ENCODE measurements around the gene PDK1. TPM values are rescaled to one million over a fixed set of nuclear protein-coding genes. Genes with fewer than 3 reads are reported as not detected.
A peak's percentile ranks its signal among the peaks of the same experiment; 100 is the strongest.
"Not testable (repeated sequence)": the region's sequence is repeated elsewhere in the genome, so short reads cannot be mapped to it uniquely, and the experiment has no call there.

The PDK1 gene
- 23.3 TPM for polyA plus RNA-seq (2012; ENCODE audit: insufficient read depth, insufficient read length)

- peak within 1 kb of the TSS; percentile 80 for H3K4me3 ChIP-seq (ENCODE audit: low read length)
- DNase-seq (ENCODE audit: low read depth, low spot score), result peak; percentile 84
These were observed at the start of gene PDK1 for GRCh38 chr2:172555522-172556283. Gene PDK1, plus strand, starts transcription at chr2:172556090. Its CDS starts 61 bp downstream, at chr2:172556151.

DNA sequence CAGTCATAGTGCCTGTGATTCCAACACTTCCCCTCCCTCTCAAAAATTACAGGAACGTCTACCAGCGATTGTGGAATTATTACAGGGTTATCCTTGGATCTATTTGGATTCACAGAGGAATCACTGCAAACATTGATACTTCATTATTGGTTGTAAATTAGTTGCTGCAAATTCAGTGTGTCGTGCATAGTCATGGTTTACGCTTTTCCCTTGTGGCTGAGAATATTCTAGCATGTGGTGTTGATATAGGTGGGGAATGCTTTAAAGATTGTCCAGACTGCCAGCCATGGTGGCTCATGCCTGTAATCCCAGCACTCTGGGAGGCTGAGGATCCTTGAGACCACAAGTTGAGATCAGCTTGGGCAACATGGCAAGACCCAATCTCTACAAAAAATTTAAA is 48.7 kb upstream of the PDK1 start:
- no peak for DNase-seq (ENCODE audit: low read depth, low spot score)
- no peak overlapping the region for H3K4me3 ChIP-seq (ENCODE audit: low read length)

- DNase-seq (ENCODE audit: low read depth, low spot score), result no peak
These were observed 45.8 kb upstream of the PDK1 start for GRCh38 chr2:172510088-172510487.

GRCh38 chr2:172510548-172510947 is 45.3 kb upstream of the PDK1 start:
- no peak for DNase-seq (ENCODE audit: low read depth, low spot score)
- no peak overlapping the region for H3K4me3 ChIP-seq (ENCODE audit: low read length)

More at GRCh38 chr2:172510088-172510487, 45.8 kb upstream of the PDK1 start:
- no peak overlapping the region for H3K4me3 ChIP-seq (ENCODE audit: low read length)

GRCh38 chr2:172512810-172513523 is 42.9 kb upstream of the PDK1 start:
- DNase-seq (ENCODE audit: low read depth, low spot score), result no peak
- H3K4me3 ChIP-seq (ENCODE audit: low read length), result no peak overlapping the region

- DNase-seq (ENCODE audit: low read depth, low spot score), result no peak
- H3K4me3 ChIP-seq (ENCODE audit: low read length), result no peak overlapping the region
These were observed 42.4 kb upstream of the PDK1 start for GRCh38 chr2:172513524-172513900.

GRCh38 chr2:172513935-172514586 is 41.8 kb upstream of the PDK1 start:
- DNase-seq (ENCODE audit: low read depth, low spot score), result no peak
- H3K4me3 ChIP-seq (ENCODE audit: low read length), result no peak overlapping the region

GRCh38 chr2:172516299-172516698 is 39.6 kb upstream of the PDK1 start:
- H3K4me3 ChIP-seq (ENCODE audit: low read length), result no peak overlapping the region
- no peak for DNase-seq (ENCODE audit: low read depth, low spot score)

DNA sequence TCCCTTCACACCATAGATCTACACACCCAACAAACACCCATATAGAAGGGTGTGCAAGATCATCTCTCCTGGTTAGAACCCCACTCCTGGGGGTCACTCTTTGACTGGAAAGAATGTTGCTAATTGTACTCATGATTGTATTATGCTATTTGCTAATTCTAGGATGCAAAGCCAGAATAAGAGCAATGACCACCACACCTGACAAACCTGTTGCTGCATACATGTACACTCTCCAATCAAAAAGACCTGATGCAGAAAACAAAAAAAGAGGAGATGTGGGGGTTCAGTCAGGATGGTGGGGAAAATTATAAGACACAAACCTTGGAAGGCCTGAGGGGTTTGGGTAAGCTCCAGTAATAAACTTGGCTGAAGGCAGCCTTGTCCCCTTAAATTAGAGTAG is 36.9 kb upstream of the PDK1 start:
- no peak for DNase-seq (ENCODE audit: low read depth, low spot score)
- H3K4me3 ChIP-seq (ENCODE audit: low read length), result no peak overlapping the region

DNA sequence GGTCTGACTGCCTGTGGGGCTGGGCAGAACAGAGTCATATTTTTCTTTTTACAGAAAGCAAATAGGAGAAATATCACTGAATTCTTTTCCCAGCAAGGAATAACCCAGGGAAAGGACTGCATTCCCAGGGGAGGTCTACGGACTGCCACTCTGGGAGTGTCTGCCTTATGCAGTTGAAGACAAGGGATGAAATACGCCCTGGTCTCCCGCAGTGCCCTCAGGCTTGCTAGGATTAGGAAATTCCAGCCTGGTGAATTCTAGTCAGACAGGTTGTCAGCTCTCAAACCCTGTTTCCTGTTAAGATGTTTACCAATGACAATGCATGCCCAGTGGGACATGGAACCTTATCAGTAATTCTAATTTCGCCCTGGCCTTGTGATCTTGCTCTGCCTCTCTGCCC is 30.3 kb upstream of the PDK1 start:
- no peak for DNase-seq (ENCODE audit: low read depth, low spot score)

DNA sequence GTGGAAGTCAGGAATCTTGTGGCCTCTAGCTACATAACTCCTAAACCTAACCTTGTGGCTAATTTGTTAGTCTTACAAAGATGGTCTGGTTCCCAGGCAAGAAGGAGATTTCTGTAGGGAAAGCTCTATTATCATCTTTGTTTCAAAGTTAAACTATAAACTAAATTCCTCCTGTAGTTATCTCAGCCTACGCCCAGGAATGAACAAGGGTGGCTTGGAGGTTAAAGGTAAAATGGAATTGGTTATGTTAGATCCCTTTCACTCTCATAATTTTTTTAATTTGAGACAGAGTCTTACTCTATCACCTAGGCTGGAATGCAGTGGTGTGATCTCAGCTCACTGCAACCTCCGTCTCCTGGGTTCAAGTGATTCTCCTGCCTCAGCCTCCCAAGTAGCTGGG is 24.6 kb upstream of the PDK1 start:
- no peak for DNase-seq (ENCODE audit: low read depth, low spot score)
- no peak overlapping the region for H3K4me3 ChIP-seq (ENCODE audit: low read length)

More for the DNA sequence above, 30.3 kb upstream of the PDK1 start:
- no peak overlapping the region for H3K4me3 ChIP-seq (ENCODE audit: low read length)

DNA sequence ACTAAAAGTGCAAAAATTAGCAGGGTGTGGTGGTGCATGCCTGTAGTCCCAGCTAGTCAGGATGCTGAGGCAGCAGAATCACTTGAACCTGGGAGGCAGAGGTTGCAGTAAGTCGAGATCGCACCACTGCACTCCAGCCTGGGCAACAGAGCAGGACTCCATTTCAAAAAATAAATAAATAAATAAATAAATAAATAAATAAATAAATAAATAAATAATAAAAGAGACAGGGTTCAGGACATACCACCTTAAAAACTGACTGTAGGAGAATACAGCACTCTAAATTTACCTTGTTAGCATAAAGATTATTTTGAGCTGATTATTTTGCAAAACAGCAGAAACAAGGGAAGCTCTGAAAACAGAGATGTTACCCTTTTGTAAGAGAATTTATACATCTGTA is 23.4 kb upstream of the PDK1 start:
- DNase-seq (ENCODE audit: low read depth, low spot score); H3K4me3 ChIP-seq (ENCODE audit: low read length): not testable (repeated sequence)

- no peak for DNase-seq (ENCODE audit: low read depth, low spot score)
- no peak overlapping the region for H3K4me3 ChIP-seq (ENCODE audit: low read length)
These were observed 22.2 kb upstream of the PDK1 start for GRCh38 chr2:172533687-172534086.

DNA sequence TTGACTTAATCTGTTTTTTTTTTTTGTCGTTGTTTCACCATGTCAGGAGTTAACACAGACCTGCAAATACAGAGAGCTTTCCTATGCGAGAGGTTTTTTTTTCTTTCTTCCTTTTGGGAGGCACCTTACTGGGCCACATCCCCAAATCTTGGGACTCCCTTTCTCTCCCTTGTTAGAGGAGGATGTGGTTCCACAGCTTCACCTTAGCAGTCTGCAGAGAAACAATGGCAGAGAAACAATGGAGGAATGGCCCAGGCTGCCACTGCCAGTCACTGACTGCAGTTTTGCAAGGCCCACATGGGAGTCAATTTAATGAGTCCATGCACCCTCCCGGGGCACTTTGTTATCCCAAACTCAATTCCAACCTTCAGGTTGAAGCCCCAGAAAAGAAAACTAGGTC is 20.8 kb upstream of the PDK1 start:
- no peak overlapping the region for H3K4me3 ChIP-seq (ENCODE audit: low read length)
- DNase-seq (ENCODE audit: low read depth, low spot score), result no peak

DNA sequence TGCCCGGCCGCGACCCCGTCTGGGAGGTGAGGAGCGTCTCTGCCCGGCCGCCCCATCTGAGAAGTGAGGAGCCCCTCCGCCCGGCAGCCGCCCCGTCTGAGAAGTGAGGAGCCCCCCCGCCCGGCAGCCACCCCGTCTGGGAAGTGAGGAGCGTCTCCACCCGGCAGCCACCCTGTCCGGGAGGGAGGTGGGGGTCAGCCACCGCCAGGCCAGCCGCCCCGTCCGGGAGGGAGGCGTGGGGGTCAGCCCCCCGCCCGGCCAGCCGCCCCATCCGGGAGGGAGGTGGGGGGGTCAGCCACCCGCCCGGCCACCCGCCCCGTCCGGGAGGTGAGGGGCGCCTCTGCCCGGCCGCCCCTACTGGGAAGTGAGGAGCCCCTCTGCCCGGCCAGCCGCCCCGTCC is 18.0 kb upstream of the PDK1 start:
- not testable (repeated sequence) for H3K4me3 ChIP-seq (ENCODE audit: low read length); DNase-seq (ENCODE audit: low read depth, low spot score)

GRCh38 chr2:172539767-172540166 is 16.1 kb upstream of the PDK1 start:
- DNase-seq (ENCODE audit: low read depth, low spot score), result no peak
- H3K4me3 ChIP-seq (ENCODE audit: low read length), result no peak overlapping the region

DNA sequence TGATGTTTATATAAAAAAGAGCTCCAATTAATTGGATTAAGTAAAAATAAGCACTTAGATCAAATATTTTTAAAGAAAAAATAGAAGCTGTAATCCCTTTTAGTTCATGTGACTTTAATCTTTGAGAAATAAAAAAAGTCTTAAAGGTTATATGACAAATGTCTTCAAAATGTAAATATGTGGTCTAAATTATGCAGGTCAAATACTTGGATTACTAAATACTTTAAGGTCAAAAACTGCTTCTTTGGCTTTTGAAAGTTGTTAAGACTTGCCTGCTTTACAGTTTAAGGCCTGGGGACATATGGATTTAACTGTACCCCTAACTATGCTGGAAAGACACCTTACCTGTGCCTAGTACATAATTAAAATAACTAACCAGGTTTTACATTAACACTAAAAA is 15.5 kb upstream of the PDK1 start:
- H3K4me3 ChIP-seq (ENCODE audit: low read length), result no peak overlapping the region
- no peak for DNase-seq (ENCODE audit: low read depth, low spot score)

- no peak overlapping the region for H3K4me3 ChIP-seq (ENCODE audit: low read length)
- no peak for DNase-seq (ENCODE audit: low read depth, low spot score)
These were observed 10.3 kb upstream of the PDK1 start for GRCh38 chr2:172545408-172546075.

GRCh38 chr2:172549131-172549530 is 6.8 kb upstream of the PDK1 start:
- DNase-seq (ENCODE audit: low read depth, low spot score), result no peak
- no peak overlapping the region for H3K4me3 ChIP-seq (ENCODE audit: low read length)

DNA sequence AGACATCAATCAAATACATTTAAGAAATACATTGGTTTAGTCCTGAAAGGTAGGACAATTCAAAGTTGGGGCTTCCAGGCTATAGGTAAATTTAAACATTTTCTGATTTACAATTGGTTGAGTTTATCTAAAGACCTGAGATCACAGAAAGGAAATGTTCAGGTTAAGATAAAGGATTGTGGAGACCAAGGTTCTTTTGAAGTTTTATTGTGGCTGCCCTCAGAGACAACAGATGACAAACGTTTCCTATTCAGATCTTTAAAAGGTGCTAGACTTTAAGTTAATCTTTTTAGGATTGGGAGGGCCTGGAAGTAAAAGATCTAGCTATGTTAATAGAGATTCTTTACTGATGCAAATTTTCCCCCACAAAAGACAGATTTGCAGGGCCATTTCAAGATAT is 6.1 kb upstream of the PDK1 start:
- peak; percentile 87 for DNase-seq (ENCODE audit: low read depth, low spot score)
- H3K4me3 ChIP-seq (ENCODE audit: low read length), result not testable (repeated sequence)

Measured in Jurkat, Clone E6-1 (cell line).